HepG2 (cell line): ENCODE results near the gene SLBP. TPM values are rescaled to one million over a fixed set of nuclear protein-coding genes. Genes with fewer than 3 reads are reported as not detected.

Experiments
- polyA plus RNA-seq, 8 experiments: library from polyadenylated mRNA; depleted of rRNA in 3 of 8; stranded (reverse) in 7 of 8; unstranded in 1 of 8; fragments of >200 nt; fragmentation: Illumina TruSeq in 4 of 8; extraction: Trizol in 4 of 8; gene quantifications; 2 replicates each; pipeline versions ENCODE4 v1.2.1 to v1.2.3, GENCODE V29; 2011 to 2016; ENCODE audit warnings: low read depth in 4 of 8, missing spikeins in 1 of 8, mixed read lengths in 1 of 8; ENCODE audit not compliant: insufficient read depth in 1 of 8
- total RNA-seq, 5 experiments: library from RNA; depleted of rRNA; stranded (reverse); fragments of >200 nt; fragmentation: Illumina TruSeq; extraction: Trizol; gene quantifications; 2 replicates each; pipeline ENCODE4 v1.2.3, GENCODE V29; 2016; ENCODE audit warnings: low read depth in 1 of 5
- TF ChIP-seq, protein P1 (sequence below), 2 experiments: fragments of 450-650 bp in 1 of 2; sonication (generic) in 1 of 2; formaldehyde crosslinking in 1 of 2; IDR thresholded peaks; 2 replicates each; pipeline versions ENCODE4 v1.6.1 to v1.8.0; 2016 to 2022; ENCODE audit warnings: antibody characterized with exemption in 1 of 2, mild to moderate bottlenecking in 1 of 2, missing genetic modification reagents in 1 of 2

Gene SLBP
- total and polyA plus RNA-seq, 2 of the 13 experiments (the other 11 are each of a cell fraction or from before 2014, with no cell fraction given) = 43.9 to 104 TPM

DNA sequence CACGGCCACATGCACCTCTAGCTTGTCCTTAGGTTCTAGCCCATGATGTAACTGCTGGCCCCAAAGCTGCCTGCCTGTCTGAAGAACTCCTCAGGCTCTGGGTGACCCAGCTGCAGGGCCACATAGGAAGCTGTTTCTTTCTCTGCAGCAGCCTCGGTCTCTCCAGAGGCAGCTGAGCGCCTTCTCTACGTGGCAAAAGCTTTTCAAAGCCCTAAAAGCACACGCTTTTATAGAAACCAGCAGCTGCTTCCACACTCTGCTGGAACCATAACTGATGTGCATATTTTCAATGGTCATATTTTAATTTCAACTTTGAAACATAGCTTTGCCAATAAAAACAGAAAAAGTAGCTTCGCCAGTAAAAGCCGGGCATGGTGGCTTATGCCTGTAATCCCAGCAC, 65.4 kb downstream of the SLBP start (continued):
- TF ChIP-seq, protein P1, sequence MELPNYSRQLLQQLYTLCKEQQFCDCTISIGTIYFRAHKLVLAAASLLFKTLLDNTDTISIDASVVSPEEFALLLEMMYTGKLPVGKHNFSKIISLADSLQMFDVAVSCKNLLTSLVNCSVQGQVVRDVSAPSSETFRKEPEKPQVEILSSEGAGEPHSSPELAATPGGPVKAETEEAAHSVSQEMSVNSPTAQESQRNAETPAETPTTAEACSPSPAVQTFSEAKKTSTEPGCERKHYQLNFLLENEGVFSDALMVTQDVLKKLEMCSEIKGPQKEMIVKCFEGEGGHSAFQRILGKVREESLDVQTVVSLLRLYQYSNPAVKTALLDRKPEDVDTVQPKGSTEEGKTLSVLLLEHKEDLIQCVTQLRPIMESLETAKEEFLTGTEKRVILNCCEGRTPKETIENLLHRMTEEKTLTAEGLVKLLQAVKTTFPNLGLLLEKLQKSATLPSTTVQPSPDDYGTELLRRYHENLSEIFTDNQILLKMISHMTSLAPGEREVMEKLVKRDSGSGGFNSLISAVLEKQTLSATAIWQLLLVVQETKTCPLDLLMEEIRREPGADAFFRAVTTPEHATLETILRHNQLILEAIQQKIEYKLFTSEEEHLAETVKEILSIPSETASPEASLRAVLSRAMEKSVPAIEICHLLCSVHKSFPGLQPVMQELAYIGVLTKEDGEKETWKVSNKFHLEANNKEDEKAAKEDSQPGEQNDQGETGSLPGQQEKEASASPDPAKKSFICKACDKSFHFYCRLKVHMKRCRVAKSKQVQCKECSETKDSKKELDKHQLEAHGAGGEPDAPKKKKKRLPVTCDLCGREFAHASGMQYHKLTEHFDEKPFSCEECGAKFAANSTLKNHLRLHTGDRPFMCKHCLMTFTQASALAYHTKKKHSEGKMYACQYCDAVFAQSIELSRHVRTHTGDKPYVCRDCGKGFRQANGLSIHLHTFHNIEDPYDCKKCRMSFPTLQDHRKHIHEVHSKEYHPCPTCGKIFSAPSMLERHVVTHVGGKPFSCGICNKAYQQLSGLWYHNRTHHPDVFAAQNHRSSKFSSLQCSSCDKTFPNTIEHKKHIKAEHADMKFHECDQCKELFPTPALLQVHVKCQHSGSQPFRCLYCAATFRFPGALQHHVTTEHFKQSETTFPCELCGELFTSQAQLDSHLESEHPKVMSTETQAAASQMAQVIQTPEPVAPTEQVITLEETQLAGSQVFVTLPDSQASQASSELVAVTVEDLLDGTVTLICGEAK (IDR thresholded peaks at IDR 0.05) = no peak
- TF ChIP-seq, protein P1 (CRISPR knock-in tag; IDR thresholded peaks at IDR 0.05) = no peak
